ENCODE data around the gene NQO1. TPM values are rescaled to one million over a fixed set of nuclear protein-coding genes. Genes with fewer than 3 reads are reported as not detected.
A peak's percentile ranks its signal among the peaks of the same experiment; 100 is the strongest.

NQO1 gene
- total RNA-seq, 2 experiments from 2014 or later = 0.25 to 0.80 TPM

DNA sequence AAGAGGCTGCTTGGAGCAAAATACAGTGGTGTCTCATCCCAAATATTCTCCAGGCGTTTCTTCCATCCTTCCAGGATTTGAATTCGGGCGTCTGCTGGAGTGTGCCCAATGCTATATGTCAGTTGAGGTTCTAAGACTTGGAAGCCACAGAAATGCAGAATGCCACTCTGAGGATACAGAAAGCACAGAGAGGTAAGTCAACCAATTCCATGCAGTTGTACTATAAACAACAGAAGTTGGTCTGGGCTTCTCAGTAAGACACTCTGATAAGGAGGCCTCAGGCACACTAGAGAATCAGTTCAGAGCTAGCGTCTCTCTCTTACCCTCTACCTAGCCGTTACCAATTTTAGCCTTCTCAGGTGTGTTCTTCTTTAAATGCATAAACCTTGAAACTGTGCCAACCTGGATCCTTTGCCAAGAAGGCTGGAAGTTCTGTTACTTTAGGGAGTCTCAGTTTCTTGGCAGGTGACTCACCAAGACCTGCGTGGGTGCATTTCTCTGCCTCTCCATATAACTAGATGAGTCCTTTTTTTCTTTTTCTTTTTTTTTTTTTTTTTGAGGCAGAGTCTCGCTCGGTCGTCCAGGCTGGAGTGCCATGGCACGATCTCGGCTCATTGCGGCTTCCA, 15.1 kb downstream of the NQO1 start:
- H3K36me3 ChIP-seq (ENCODE audit: insufficient read depth, low read length) = no peaks in the 10 kb centered on the region
- Mint-ChIP-seq H3K36me3 (ENCODE audit: low read depth) (no peaks in the 10 kb centered on the region), H3K4me3 (no peak overlapping the region), H3K27ac (no peak overlapping the region), H3K4me1 (ENCODE audit: low read depth) (peaks cover 4% of the 10 kb centered on the region), H3K27me3 (no peaks in the 10 kb centered on the region), H3K9me3 (no peaks in the 10 kb centered on the region)
- no peak for DNase-seq
- no peaks in the 10 kb centered on the region for H3K9me3 ChIP-seq (ENCODE audit: control insufficient read depth in 1 of 2, insufficient read depth in 1 of 2, low read length in 2 of 2)
- H3K27me3 ChIP-seq (ENCODE audit: control insufficient read depth in 1 of 2, insufficient read depth in 2 of 2, low read length in 2 of 2) = no peaks in the 10 kb centered on the region
- no peaks in the 10 kb centered on the region for H3K4me1 ChIP-seq (ENCODE audit: insufficient read depth, low read length)
- no peak for ATAC-seq (ENCODE audit: poor library complexity)
- no peak overlapping the region for H3K4me3 ChIP-seq (ENCODE audit: low read length)
- TF ChIP-seq, protein P1, sequence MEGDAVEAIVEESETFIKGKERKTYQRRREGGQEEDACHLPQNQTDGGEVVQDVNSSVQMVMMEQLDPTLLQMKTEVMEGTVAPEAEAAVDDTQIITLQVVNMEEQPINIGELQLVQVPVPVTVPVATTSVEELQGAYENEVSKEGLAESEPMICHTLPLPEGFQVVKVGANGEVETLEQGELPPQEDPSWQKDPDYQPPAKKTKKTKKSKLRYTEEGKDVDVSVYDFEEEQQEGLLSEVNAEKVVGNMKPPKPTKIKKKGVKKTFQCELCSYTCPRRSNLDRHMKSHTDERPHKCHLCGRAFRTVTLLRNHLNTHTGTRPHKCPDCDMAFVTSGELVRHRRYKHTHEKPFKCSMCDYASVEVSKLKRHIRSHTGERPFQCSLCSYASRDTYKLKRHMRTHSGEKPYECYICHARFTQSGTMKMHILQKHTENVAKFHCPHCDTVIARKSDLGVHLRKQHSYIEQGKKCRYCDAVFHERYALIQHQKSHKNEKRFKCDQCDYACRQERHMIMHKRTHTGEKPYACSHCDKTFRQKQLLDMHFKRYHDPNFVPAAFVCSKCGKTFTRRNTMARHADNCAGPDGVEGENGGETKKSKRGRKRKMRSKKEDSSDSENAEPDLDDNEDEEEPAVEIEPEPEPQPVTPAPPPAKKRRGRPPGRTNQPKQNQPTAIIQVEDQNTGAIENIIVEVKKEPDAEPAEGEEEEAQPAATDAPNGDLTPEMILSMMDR (IDR thresholded peaks at IDR 0.05) = no peak
- POLR2A ChIA-PET = interaction anchor here (3.8 kb wide), 1 partner anchor 43 kb away, joined by 22 read pairs; the partner anchor contains the start of gene NOB1
- CTCF ChIA-PET = interaction anchor here (3.8 kb wide), 1 partner anchor 44 kb away, joined by 19 read pairs; the partner anchor contains the start of gene NOB1
- intact Hi-C loops (cut with DNase I, micrococcal nuclease) = no loop called here
- no peak overlapping the region for H3K27ac ChIP-seq (ENCODE audit: low read depth in 1 of 2, low read length in 2 of 2)

DNA sequence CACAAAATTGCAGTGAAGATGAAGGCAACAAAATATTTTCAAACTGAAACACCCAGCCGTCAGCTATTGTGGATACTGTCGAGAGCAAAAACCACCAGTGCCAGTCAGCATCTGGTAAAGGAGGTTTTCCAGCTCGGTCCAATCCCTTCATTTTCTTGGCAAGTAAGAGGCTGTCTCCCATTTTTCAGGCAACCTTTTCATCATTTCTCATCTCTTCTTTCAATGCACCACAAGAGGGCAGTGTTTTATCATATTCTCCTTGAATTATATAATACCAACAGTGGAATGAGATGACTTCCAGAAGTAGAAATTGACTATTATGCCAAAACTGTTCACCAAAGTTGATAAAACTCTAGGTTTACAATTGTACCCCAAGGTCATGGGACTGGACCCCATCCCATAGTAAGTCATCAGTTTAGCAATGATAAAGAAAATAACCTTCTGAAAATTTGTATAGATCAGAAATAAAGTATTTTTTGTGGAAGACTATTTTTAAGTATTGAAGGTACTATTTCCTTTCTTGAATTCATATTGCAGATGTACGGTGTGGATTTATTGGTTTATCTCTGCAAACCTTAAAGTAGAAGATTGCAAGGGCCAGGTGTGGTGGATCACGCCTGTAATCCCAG, 16.8 kb downstream of the NQO1 start:
- ChIA-PET POLR2A (interaction anchor here (3.8 kb wide), 1 partner anchor 45 kb away, joined by 22 read pairs; the partner anchor contains the start of gene NOB1), CTCF (interaction anchor here (0.6 to 3.8 kb wide), 3 partner anchors 16 to 357 kb away, joined by 3 to 19 read pairs (median 3); partner anchors contain the start of genes NOB1 and NQO1)
- no peak overlapping the region for H3K27ac ChIP-seq (ENCODE audit: low read depth in 1 of 2, low read length in 2 of 2)
- no peaks in the 10 kb centered on the region for H3K36me3 Mint-ChIP-seq (ENCODE audit: low read depth)
- intact Hi-C loops (cut with DNase I, micrococcal nuclease) = loop anchor here (1.0 to 2.0 kb wide), 3 partner anchors 45 to 221 kb away; partner anchors contain the start of gene NOB1 (in 1 of the 2)
- H3K27ac Mint-ChIP-seq = peak overlapping the region; percentile 10
- no peaks in the 10 kb centered on the region for H3K36me3 ChIP-seq (ENCODE audit: insufficient read depth, low read length)
- ATAC-seq (ENCODE audit: poor library complexity) = peak; percentile 41
- H3K4me1 Mint-ChIP-seq (ENCODE audit: low read depth) = peaks cover 4% of the 10 kb centered on the region
- H3K27me3 Mint-ChIP-seq = no peaks in the 10 kb centered on the region
- H3K9me3 Mint-ChIP-seq = no peaks in the 10 kb centered on the region
- H3K4me1 ChIP-seq (ENCODE audit: insufficient read depth, low read length) = no peaks in the 10 kb centered on the region
- H3K9me3 ChIP-seq (ENCODE audit: control insufficient read depth in 1 of 2, insufficient read depth in 1 of 2, low read length in 2 of 2) = no peaks in the 10 kb centered on the region
- DNase-seq = peak in 4 of 14 experiments; percentile 5 to 78 (median 76)
- TF ChIP-seq, protein P1 (IDR thresholded peaks at IDR 0.05) = peak; percentile 76
- H3K4me3 Mint-ChIP-seq = no peak overlapping the region
- no peaks in the 10 kb centered on the region for H3K27me3 ChIP-seq (ENCODE audit: control insufficient read depth in 1 of 2, insufficient read depth in 2 of 2, low read length in 2 of 2)
- no peak overlapping the region for H3K4me3 ChIP-seq (ENCODE audit: low read length)

DNA sequence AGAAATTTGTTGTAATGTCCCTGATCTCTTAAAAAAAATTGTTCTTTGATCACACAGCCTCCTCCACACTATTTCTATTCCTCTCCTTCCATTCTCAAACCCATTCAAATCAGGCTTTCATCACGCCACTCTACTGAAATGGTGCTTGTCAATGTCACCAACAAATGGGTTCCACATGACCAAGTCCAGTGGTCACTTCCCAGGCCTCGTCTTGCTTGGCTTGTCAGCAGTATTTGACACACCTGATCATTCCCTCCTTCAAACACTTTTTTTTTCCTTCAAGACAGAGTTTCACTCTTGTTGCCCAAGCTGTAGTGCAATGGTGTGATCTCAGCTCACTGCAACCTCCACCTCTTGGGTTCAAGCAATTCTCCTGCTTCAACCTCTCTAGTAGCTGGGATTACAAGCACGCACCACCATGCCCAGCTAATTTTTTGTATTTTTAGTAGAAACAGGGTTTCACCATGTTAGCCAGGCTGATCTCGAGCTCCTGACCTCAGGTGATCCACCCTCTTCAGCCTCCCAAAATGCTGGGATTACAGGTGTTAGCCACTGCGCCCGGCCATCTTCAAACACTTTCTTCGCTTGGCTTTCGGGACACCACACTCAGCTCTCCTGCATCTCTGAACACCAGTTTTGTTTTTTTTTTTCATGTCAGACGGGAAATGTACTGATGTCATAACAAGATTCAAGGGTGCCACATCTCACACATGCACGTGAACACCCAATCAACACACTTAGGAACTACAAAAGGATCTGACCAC, 18.3 kb downstream of the NQO1 start:
- TF ChIP-seq, protein P1 (IDR thresholded peaks at IDR 0.05) = no peak
- no peak overlapping the region for H3K27ac Mint-ChIP-seq
- H3K4me3 Mint-ChIP-seq = no peak overlapping the region
- POLR2A ChIA-PET = interaction anchor here (3.8 kb wide), 1 partner anchor 47 kb away, joined by 22 read pairs; the partner anchor contains the start of gene NOB1
- Histone ChIP-seq H3K27me3 (ENCODE audit: control insufficient read depth in 1 of 2, insufficient read depth in 2 of 2, low read length in 2 of 2) (no peaks in the 10 kb centered on the region), H3K27ac (ENCODE audit: low read depth in 1 of 2, low read length in 2 of 2) (no peak overlapping the region), H3K4me3 (ENCODE audit: low read length) (no peak overlapping the region), H3K4me1 (ENCODE audit: insufficient read depth, low read length) (no peaks in the 10 kb centered on the region), H3K9me3 (ENCODE audit: control insufficient read depth in 1 of 2, insufficient read depth in 1 of 2, low read length in 2 of 2) (no peaks in the 10 kb centered on the region), H3K36me3 (ENCODE audit: insufficient read depth, low read length) (no peaks in the 10 kb centered on the region)
- H3K36me3 Mint-ChIP-seq (ENCODE audit: low read depth) = peaks cover 4% of the 10 kb centered on the region
- intact Hi-C loops (cut with DNase I, micrococcal nuclease) = loop anchor here (2.0 kb wide), 1 partner anchor 223 kb away; no protein-coding TSS in a partner anchor
- ATAC-seq (ENCODE audit: poor library complexity) (no peak), DNase-seq (no peak)
- H3K4me1 Mint-ChIP-seq (ENCODE audit: low read depth) = peaks cover 4% of the 10 kb centered on the region
- no peaks in the 10 kb centered on the region for H3K9me3 Mint-ChIP-seq
- CTCF ChIA-PET = interaction anchor here (3.8 kb wide), 1 partner anchor 47 kb away, joined by 19 read pairs; the partner anchor contains the start of gene NOB1
- no peaks in the 10 kb centered on the region for H3K27me3 Mint-ChIP-seq
